ENCODE measurements around the gene PODNL1.
"Not testable (repeated sequence)": the region's sequence is repeated elsewhere in the genome, so short reads cannot be mapped to it uniquely, and the experiment has no call there.

PODNL1 gene

DNA sequence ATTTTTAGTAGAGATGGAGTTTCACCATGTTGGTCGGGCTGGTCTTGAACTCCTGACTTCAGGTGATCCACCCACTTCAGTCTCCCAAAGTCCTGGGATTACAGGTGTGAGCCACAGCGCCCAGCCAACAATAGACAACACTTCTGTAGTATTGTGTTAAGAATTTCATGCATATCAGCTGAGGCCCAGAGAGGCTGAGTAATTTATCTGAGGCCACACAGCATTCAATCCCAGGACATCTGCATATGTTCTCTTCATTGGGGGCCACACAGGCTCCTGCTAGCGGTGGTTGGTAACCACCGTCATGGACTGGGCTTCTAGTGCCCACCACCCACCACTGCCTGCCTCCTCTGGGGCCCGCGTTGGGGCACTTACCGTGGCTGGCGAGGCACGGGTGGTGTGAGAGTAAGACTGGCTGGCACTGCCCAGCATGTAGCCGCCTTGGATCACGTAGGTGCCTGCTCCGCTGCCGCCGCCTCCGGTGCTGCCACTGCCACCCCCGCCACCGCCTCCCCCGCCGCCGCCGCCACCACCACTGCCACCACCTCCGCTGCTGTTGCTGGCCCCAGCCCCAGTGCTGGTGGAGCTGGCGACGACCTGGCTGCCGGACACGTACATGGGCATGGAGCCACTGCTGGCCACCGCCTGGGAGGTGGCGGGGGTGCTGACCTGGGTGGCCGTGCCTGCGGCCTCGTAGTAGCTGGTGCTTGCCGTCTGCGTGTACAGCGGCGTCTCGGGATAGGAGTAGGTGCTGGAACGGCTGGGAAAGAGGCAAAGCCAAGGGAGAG is 34.3 kb upstream of the PODNL1 start:
- no peak for DNase-seq

DNA sequence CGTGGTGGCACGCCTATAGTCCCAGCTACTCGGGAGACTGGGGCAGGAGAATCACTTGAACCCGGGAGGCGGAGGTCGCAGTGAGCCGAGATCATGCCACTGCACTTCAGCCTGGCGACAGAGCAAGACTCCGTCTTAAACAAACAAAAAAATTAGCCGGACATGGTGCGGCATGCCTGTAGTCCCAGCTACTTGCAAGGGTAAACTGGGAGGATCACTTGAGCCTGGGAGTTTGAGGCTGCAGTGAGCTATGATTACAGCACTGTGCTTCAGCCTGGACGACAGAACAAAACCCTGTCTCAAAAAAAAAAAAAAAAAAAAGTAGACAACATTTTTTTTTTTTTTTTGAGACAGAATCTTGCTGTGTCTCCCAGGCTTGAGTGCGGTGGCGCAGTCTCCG is 33.7 kb upstream of the PODNL1 start:
- not testable (repeated sequence) for DNase-seq

DNA sequence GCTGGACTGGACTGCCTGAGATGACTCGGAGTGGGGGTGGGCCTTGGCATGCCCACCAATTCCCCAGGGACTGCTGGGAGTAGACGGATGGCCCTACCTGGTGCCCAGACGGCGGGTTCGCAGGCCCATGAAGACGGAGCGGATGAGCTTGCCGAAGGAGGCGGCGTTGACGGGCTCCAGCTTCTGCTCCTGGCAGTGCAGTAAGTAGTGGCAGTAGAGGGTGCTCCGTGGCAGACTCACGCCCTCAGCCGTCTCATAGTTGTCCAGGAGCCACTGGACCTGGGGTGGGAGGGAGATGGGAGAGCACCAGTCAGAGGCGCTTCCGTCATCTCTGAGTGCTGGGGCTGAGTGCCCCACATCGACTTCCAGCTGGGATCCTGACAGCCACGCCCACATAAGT is 31.7 kb upstream of the PODNL1 start:
- DNase-seq: no peak

DNA sequence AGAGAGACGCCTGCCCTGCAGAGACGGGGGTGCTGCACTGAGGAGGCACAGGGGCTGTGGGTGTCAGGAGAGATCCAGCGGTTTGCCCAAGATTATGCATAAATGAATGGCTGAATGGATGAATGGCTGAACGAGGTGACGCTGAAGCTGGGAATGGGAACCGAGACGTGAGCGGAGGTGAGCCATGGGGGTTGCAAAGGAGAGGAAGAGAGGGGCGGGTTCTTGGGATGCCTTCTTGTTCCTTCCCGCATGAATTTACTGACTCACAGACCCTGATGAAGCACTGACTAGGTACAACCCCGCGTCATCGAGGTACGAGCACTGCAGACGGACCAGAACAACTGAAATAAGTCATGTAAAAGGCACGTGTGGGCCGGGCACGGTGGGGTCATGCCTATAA is 30.8 kb upstream of the PODNL1 start:
- no peak for DNase-seq

DNA sequence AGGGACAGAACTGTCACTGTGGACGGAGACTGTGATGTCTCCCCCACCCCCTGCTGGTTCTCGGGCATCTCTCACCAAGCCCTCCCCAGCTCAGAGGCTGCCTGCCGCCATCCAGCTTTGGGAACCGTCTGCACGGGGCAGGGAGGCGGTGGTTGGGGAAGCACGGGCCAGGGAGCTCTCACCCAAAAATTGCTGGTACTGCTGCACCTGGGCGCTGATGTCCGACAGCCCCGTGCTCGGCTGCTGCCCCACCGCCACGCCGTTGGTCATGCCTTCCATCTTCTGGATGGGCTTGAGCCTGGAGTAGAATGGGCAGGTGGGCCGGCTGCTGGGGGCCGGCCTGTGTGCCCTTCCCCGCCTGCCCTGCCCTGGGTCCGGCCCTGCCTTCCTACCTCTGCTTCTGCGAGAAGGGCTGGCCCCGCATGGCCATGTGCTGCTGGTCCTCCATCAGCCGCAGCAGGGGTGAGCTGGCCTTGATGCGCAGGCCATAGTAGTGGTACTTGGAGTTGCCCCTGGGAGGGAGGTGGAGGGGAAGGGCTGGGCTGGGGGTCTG is 30.2 kb upstream of the PODNL1 start:
- DNase-seq: no peak

DNA sequence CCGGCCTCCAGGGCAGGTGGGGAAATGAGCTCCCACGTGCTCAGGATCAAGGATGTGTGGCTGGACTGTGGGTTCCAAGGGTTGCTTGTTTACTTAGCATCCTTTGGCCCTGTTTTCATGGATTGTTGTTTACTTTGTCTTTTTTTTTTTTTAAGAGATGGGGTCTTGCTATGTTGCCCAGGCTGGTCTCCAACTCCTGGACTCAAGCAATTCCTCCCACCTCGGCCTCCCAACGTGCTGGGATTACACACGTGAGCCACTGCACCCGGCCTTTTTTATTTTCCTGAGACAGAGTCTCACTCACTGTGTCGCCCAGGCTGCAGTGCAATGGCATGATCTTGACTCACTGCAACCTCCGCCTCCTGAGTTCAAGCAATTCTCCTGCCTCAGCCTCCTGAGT is 29.0 kb upstream of the PODNL1 start:
- not testable (repeated sequence) for DNase-seq

DNA sequence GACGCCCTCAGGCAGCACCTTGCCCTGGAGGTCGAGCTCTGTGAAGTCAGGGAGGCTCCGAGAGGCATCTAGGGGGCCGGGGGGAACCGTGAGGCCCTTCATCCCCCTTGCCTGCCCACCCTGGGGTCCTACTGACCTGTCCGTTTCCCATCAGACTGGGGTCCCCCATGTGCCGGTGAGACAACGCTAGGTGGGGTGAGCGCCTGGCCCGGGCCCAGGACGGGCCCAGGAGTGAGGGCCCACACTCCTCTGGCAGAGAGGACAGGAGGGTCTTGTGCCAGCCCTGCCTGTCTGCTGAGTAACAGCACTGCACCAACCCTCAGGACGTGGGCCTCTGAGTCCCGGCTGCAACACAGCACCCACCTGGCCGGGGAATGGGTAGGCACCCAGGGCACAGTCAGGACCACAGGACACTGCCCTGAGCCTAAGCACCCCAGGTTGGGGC is 28.5 kb upstream of the PODNL1 start:
- DNase-seq: no peak

DNA sequence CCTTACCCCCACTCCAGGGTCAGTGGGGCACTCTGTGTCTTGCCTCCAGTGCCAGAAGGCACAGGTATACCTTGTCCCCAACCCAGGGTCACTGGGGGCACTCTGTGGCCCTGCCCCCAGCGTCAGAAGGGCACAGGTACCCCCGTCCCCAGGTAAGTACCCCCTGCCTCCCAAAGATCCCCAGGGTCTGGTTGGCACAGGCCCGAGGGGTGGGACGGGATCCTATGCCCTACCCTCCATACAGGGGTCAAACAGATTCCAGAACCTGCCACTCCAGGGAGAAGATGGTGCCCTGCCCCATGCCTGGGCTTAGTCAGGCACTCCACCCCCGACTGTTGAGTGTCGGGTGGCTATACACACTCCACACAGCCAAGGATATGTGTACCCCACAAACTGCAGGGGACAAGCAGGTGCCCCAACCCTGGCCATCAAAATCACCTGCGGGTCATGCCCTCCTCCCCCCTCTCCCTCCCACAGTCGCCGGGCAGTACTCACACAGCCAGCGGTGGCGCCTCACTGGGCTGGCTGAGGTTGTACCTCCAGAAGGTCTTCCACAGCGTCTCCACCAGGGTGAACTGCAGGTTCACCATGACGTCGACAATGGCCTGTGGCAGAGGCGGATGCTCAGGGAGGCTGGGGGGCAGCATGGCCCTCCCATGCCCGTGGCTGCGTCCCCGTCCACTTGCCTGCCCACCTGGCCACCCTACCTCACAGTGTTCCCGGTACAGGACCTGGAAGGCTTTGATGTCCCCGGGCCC is 27.9 kb upstream of the PODNL1 start:
- DNase-seq: no peak

DNA sequence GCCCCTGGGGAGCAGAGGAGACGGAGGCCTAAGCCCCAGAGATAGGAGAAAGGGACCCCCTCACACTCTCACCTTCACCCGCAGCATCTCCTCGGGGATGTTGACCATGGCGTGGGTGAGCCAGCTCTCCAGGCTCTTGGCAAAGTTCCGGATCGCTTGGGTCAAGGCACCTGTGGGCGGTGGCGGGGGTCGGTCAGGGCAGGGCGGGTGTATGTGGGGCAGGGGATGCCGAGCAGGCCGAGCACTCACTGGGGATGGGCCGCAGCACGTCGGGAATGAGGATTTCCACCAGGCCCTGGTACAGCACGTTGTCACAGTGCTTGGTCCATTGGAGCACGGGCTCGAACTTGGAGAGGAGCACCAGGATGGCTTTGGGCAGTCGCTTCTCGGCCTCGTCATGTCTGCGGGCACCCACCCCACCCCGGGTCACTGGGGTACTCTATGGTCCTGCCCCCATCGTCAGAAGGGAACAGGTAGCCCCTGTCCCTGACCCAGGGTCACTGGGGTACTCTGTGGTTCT is 27.2 kb upstream of the PODNL1 start:
- no peak for DNase-seq

DNA sequence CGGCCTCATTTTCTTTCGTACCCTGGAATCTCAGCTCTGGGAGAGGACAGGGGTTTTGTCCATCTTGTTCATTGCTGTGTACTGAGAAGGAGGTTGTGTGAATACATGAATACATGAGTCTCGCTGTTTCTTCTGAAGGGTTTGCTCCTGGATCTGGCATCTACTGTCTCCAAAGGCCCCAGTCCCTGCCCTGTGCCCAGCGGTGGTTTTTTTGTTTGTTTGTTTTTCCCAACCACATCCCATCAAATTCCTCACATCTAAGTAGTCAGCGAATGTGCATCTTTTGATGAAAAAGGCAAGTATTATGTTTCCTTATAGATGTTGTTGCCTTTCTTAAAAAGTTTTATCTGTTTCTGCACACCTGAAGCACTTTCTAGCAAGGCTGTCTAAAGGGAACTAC is 26.6 kb upstream of the PODNL1 start:
- DNase-seq: no peak

DNA sequence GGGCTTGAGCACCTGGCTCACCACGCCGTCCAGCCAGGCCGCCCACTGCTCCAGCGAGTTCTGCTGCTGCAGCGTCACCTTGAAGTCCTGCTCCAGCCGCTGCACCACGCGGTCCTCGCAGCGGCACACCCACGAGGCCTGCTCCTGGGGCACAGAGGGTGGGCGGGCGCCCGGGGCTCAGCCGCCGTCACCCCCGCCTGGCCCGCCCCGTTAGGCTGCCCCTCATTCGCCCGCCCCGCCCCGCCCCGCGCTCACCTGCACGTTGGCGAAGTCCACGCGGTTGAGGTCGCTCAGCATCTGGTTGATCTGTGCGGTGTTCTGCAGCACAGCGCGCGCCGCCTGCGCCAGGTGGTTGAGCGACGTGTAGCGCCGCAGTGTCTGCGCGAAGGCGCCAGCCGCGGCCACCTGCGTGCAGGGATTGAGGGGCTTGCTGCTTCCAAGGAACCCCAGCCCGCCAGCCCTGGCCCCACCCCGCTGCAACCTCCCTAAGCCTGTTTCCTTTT is 25.4 kb upstream of the PODNL1 start:
- no peak for DNase-seq

DNA sequence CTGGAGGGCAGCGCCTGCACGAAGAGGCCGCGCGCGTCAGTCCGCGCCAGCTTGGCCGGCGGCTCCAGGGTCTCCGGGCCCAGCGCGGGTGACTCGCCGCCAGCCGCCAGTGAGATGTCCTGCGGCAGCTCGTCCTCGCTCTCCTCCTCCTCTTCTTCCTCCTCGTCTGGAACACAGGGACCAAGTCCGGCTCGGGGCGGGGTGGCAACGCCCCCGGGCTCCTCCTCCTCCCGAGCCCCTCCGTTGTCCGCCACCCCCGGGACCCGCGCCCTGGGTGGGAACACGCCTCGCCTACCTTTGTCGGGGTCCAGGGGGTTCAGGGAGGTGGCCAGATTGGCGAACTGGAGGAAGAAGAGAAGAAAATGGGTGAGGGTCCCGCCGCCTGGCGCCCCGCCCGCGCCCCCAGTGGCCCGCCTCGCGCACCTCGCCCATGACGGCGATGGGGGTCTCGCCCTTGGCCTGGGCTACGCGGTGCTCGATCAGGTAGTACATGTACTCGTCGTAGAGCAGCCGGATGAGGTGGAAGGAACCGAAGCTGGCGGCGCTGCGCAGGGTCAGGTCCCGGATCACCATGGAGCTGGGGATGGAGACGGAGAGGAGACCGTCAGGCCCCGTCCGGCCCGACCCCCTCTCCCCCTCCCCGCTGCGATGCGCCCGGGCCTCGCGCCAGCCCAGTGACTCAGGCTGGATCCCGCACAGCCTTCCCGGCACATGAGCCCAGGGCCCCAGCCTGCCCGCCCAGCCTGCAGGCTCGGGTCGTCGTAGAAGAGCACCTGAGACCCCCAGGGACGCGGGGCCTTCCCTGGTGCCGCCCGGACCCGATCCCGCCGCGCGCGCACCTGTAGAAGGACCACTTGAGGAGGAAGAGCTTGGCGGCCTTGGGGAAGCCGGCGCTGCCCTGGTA is 24.7 kb upstream of the PODNL1 start:
- DNase-seq: no peak

DNA sequence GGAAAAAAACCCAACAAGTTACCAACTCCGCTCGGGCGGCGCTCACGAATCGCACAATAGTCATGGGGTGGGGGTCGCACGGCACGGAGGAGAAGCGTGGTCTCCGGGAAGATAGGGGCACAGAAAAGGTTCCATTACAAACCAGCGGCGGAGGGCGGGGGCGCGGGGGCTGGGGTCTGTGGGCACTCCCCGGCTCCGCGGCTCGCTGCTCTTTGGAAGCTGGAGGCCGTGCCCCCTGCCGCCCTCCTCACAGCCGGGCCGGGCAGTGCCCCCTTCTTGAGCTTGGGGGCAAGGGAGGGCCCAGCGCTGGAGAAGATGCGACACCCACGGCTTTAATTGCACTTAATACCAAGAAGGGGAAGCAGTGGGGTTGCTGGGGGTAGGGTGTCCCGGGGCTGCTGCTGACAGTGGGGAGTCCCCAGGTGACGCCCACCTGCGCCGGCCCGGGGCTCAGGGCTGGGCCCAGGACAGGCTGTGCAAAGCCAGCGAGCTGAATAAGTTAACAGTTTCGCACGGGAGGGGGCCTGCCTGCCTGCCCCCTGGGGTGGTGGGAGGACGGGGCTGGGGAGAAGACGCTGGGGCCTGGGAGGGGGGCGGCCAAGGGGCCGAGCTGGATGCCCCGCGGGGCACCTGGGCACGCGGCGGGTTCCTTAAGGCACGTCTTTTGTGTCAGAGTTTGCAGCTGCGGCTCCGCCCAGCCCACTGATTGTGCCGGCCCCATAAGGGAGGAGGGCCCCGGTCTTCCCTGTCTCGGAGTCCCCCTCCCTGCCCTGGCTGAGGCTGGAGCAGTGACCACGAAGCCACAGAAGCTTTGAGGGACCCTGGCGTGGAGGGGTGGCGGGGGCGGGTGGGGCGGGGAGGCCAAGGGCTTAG is 23.8 kb upstream of the PODNL1 start:
- DNase-seq: no peak

DNA sequence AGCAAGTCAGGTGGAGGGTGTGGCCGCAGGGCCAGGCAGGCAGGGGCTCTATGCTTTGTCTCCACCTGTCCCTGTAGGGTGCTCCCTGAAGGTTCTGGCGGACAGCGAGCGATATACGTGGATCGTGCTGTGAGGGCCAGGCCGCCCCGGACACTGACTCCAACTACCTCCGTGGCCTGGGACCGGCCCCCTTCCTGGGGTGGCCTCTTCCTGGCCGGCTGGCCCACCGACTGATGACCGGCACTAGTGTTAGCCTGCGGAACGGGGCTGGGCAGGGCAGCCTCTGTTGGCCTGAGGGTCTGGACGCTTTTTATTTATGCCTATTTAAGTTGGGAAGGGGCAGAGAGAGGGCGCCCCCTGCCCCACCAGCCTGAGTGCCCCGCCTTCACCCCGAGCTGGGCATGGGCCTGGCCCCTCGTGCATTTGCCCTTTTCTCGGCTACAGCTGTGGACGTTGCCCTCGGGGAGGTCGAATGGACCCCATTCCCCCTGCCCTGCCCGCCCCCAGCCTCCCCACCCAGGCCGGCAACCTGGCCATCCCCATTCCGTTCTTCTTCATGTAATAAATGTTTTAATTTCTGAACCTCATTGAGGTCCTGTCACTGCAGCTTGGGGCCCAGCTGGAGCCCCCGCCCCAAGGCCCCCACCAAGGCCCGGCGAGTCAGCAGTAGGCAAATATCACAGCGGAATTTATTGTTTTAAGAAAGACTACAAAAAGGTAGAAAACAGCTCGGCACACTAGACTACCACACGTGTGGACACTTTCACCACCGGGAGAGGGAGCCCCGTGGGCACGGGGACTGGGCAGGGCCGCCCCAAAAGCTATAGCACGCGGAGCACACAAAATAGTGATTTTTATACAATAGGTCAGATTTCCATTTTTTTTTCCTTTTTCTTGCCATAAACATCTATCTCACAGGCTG is 22.9 kb upstream of the PODNL1 start:
- DNase-seq: no peak

DNA sequence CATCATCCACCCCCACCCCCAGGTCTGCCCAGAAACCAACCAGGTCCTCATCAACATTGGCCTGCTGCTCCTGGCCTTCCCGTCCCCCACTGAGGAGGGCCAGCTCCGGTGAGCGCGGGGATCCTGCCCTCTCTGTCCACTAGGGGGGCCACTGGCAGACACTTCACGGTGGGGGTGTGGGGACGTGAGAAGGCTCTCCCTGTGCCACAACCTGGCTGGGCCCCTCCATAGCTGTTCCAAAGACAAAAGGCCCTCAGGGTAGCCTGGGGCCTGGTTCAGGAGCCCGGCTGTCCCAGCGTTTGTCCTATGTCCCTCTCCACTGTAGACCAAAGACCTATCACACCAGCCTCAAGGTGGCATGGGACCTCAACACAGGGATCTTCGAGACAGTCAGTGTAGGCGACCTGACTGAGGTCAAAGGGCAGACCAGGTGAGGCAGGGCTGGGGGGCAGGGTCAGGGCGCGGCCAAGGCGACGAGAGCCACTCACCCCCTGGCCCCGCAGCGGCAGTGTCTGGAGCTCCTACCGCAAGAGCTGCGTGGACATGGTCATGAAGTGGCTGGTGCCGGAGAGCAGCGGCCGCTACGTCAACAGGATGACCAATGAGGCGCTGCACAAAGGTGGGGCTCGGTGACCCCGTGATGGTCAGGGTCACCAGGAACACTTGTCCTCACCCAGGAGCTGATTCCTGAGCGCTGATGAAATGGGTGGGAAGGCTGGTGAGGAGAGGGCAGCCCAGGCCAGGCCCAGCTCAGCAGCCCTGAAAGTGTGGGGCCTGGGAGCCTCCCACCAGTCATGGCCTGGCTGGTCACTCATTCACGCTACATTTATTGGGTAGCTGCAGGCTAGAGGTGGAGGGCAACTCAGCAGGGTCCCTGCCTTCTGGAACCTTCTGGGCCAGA is 22.0 kb upstream of the PODNL1 start:
- no peak for DNase-seq

DNA sequence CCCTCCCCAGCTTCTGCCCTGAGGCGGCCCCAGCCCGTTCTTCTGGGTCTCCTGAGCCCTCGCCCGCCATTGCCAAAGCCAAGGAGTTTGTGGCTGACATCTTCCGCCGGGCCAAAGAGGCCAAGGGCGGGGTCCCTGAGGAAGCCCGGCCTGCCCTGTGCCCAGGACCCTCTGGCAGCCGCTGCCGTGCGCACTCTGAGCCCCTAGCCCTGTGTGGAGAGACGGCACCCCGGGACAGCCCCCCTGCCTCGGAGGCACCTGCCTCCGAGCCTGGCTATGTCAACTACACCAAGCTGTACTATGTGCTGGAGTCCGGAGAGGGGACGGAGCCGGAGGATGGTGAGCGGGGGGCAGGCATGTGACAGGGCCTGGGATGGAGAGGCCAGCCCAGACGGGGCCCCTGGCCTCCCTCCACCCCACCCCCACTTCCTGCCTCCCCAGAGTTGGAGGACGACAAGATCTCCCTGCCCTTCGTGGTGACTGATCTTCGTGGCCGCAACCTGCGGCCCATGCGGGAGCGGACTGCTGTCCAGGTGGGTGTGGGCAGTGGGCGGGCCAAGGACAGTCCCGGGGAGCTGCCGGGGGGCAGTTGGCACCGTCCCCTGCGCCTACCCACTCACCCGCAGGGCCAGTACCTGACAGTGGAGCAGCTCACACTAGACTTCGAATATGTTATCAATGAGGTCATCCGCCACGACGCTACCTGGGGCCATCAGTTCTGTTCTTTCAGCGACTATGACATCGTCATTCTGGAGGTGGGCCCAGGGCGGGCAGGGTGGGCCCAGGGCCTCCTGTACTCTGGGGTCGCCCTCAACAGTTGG is 21.1 kb upstream of the PODNL1 start:
- DNase-seq: no peak

DNA sequence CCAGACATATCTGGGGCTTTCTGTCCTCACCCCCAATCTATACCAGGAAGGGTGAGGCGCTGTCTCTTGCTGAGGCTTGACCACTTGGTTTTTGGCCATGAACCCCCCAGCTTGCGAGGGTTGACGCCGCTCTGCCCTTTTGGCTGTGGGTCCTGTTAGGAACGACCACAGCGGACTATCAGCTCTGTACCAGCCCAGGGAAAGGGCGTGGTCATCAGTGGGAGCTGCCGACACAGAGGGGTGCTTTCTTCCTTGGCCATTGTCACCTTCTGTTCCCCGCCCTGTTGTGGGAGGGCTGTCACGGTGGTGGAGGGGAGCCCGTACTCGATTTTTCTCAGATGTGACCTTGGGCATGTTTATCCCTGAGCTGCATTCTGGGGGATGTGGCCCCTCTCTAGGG is 19.8 kb upstream of the PODNL1 start:
- DNase-seq: no peak

DNA sequence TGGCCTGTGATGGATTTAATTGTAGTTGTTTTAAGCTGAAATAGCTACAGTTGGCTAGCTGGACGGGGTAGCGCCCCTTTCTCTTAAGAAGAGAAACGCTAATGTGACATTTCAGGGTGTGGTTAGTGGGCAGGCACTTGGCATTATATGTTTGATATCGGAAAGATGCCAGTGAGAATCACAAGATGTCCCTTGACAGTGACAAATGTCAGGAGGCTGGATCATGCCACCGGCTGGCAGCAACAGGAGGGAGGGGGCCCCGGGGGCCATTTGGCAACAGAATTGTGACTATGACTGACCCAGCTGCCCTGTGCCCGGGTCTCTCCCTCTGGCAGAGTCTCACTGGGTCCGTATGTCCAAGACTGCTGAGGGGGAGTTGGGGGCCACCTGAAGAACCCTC is 18.8 kb upstream of the PODNL1 start:
- no peak for DNase-seq
